WTC11 (cell line): ENCODE measurements around the gene SRGAP1. TPM values are rescaled to one million over a fixed set of nuclear protein-coding genes. Genes with fewer than 3 reads are reported as not detected.

Source experiments
- ATAC-seq: fragments of 200-7000 bp; cut with Tn5 transposase; 2 replicates; pipeline ENCODE4 v1.10.0; 2021; ENCODE audit warnings: mild to moderate bottlenecking, moderate library complexity
- CTCF ChIA-PET: fragments of 300-600 bp; sonication (Branson Sonifier 250); formaldehyde crosslinking; loops from one replicate; lab custom pipeline; 2021; ENCODE audit warnings: antibody characterized with exemption; lab: Charles Lee
- POLR2A ChIA-PET: fragments of 350-600 bp; sonication (Branson Sonifier 250); formaldehyde crosslinking; loops from one replicate; lab custom pipeline; 2021; ENCODE audit warnings: antibody characterized with exemption; lab: Charles Lee
- DNase-seq: peaks from one replicate; pipeline ENCODE4 v3.0.0; 2021; ENCODE audit warnings: low spot score
- H3K27ac Mint-ChIP-seq: 2 replicates; pipeline ENCODE4 v1.8.0; 2021; ENCODE audit warnings: mixed read lengths
- H3K27me3 Mint-ChIP-seq: 2 replicates; pipeline ENCODE4 v1.8.0; 2021; ENCODE audit warnings: low read depth, mild to moderate bottlenecking, moderate library complexity, mixed read lengths
- H3K36me3 Mint-ChIP-seq: 2 replicates; pipeline ENCODE4 v1.8.0; 2021; ENCODE audit warnings: mixed read lengths
- H3K4me1 Mint-ChIP-seq: 2 replicates; pipeline ENCODE4 v1.8.0; 2022; ENCODE audit warnings: mixed read lengths
- H3K4me3 Mint-ChIP-seq: 2 replicates; pipeline ENCODE4 v1.8.0; 2021; ENCODE audit warnings: mild to moderate bottlenecking, moderate library complexity, mixed read lengths
- H3K9me3 Mint-ChIP-seq: 2 replicates; pipeline ENCODE4 v1.8.0; 2021; ENCODE audit warnings: mixed read lengths
- ELF4 ChIP-seq: sonication (generic); formaldehyde crosslinking; IDR thresholded peaks from 2 replicates; pipeline ENCODE4 v1.8.1; 2022; ENCODE audit warnings: low read depth, mild to moderate bottlenecking, moderate library complexity, missing genetic modification reagents
- ESRRA ChIP-seq: sonication (generic); formaldehyde crosslinking; IDR thresholded peaks from 2 replicates; pipeline ENCODE4 v1.8.1; 2022; ENCODE audit warnings: mild to moderate bottlenecking, missing genetic modification reagents, borderline replicate concordance
- MXD4 ChIP-seq: fragments of 250-450 bp; sonication (Bioruptor Pico); IDR thresholded peaks from 2 replicates; pipeline ENCODE4 v1.8.0; 2021; ENCODE audit warnings: mild to moderate bottlenecking, moderate library complexity, borderline replicate concordance
- NFATC4 ChIP-seq: fragments of 250-450 bp; sonication (Bioruptor Pico); IDR thresholded peaks from 2 replicates; pipeline ENCODE4 v1.9.0; 2021; ENCODE audit warnings: mild to moderate bottlenecking
- OVOL2 ChIP-seq: fragments of 250-450 bp; sonication (Bioruptor Pico); IDR thresholded peaks from 2 replicates; pipeline ENCODE4 v1.9.0; 2021; ENCODE audit warnings: mild to moderate bottlenecking, borderline replicate concordance
- TCF7 ChIP-seq: sonication (generic); formaldehyde crosslinking; IDR thresholded peaks from 2 replicates; pipeline ENCODE4 v1.8.0; 2022; ENCODE audit warnings: mild to moderate bottlenecking, low read depth, missing genetic modification reagents, moderate library complexity
- ZNF396 ChIP-seq: fragments of 250-450 bp; sonication (Bioruptor Pico); IDR thresholded peaks from 2 replicates; pipeline ENCODE4 v1.8.0; 2021; ENCODE audit warnings: mild to moderate bottlenecking, moderate library complexity, borderline replicate concordance
- ZNF416 ChIP-seq: fragments of 250-450 bp; sonication (Bioruptor Pico); IDR thresholded peaks from 2 replicates; pipeline ENCODE4 v1.9.0; 2021; ENCODE audit warnings: mild to moderate bottlenecking, inconsistent platforms
- total RNA-seq: library from RNA; stranded (reverse); gene quantifications from 3 replicates; pipeline ENCODE4 v1.2.3, GENCODE V29; 2021
- TF ChIP-seq, protein P1 (sequence below): sonication (generic); formaldehyde crosslinking; IDR thresholded peaks from 2 replicates; pipeline ENCODE4 v1.8.0; 2023; ENCODE audit warnings: mild to moderate bottlenecking, missing genetic modification reagents
- TF ChIP-seq, protein P2 (sequence below): sonication (generic); formaldehyde crosslinking; IDR thresholded peaks from 2 replicates; pipeline ENCODE4 v1.8.1; 2022; ENCODE audit warnings: missing genetic modification reagents, borderline replicate concordance
- TF ChIP-seq, protein P3 (sequence below): sonication (generic); formaldehyde crosslinking; IDR thresholded peaks from 2 replicates; pipeline ENCODE4 v1.8.1; 2023; ENCODE audit warnings: mild to moderate bottlenecking, missing genetic modification reagents
- TF ChIP-seq, protein P4 (sequence below): sonication (generic); formaldehyde crosslinking; IDR thresholded peaks from 2 replicates; pipeline ENCODE4 v1.8.0; 2022; ENCODE audit warnings: missing genetic modification reagents
- TF ChIP-seq, protein P5 (sequence below): fragments of 250-450 bp; sonication (Bioruptor Pico); IDR thresholded peaks from 2 replicates; pipeline ENCODE4 v2.1.2; 2022; ENCODE audit warnings: mild to moderate bottlenecking, moderate library complexity

Gene SRGAP1
- total RNA-seq, 1 experiment from 2014 or later = 10.3 TPM

DNA sequence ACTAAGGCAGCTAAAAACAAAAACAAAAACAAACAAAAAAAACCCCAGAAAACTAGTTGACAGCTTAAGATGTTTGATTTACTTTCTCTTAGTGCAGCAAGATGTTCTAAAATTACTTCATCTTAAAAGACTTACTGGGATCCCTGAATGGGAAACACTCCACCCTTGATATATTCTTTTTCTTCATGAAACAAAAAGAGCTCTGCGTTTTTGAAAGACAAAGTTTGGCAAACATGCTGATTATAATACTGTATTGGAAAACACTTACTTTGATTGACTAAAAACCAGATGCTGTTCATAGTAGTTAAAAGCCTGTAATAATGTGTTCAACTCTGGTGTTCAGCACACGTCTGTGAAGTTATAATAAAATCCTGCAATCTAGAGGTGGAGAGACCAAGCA is 136.8 kb downstream of the SRGAP1 start (continued):
- TF ChIP-seq, protein P1, sequence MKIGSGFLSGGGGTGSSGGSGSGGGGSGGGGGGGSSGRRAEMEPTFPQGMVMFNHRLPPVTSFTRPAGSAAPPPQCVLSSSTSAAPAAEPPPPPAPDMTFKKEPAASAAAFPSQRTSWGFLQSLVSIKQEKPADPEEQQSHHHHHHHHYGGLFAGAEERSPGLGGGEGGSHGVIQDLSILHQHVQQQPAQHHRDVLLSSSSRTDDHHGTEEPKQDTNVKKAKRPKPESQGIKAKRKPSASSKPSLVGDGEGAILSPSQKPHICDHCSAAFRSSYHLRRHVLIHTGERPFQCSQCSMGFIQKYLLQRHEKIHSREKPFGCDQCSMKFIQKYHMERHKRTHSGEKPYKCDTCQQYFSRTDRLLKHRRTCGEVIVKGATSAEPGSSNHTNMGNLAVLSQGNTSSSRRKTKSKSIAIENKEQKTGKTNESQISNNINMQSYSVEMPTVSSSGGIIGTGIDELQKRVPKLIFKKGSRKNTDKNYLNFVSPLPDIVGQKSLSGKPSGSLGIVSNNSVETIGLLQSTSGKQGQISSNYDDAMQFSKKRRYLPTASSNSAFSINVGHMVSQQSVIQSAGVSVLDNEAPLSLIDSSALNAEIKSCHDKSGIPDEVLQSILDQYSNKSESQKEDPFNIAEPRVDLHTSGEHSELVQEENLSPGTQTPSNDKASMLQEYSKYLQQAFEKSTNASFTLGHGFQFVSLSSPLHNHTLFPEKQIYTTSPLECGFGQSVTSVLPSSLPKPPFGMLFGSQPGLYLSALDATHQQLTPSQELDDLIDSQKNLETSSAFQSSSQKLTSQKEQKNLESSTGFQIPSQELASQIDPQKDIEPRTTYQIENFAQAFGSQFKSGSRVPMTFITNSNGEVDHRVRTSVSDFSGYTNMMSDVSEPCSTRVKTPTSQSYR (CRISPR knock-in tag) = no peak
- TF ChIP-seq, all 79 proteins: peak for 0

DNA sequence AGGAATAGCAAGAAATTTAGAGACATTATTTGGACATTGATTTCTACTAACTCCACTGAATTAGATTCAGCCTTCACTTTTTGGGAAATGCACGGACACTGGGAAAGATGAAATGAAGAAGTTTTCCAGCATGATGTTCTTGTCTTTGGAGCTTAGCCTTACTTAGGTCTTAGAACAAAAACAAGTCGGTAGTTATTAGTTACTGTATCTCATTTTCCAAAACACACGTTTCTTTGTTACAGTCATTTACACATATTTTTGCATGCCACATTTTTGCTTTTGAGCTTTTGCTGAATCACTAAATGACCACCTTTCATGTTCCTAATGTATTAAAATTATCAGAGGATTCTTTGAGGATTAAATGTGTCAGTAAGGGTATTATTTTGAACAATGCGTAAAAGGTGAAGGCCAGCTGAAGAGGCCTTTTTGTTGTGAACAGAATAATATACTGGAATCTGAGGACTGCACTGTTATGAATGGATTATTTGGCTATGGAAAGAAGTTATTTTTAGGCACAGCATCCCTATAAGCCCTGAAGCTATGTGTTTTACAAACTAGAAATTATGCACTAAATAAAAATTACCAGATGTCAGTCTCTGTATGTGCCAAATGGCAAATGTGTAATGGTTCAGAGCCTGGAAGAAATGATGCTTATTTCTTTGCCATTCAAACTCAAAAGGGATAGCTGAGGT is 138.2 kb downstream of the SRGAP1 start:
- Mint-ChIP-seq H3K4me1 (peaks cover 29% of the 10 kb centered on the region), H3K27ac (peak overlapping the region; percentile 58; the same call in 1 of the 2 replicates), H3K36me3 (no peaks in the 10 kb centered on the region; the same call in 1 of the 2 replicates), H3K27me3 (no peaks in the 10 kb centered on the region), H3K9me3 (peaks cover 5% of the 10 kb centered on the region; the same call in 1 of the 2 replicates), H3K4me3 (no peak overlapping the region)
- no peak for ATAC-seq
- TF ChIP-seq OVOL2 (CRISPR knock-in tag) = no peak
- no peak for TF ChIP-seq ESRRA (CRISPR knock-in tag)
- TF ChIP-seq, protein P2, sequence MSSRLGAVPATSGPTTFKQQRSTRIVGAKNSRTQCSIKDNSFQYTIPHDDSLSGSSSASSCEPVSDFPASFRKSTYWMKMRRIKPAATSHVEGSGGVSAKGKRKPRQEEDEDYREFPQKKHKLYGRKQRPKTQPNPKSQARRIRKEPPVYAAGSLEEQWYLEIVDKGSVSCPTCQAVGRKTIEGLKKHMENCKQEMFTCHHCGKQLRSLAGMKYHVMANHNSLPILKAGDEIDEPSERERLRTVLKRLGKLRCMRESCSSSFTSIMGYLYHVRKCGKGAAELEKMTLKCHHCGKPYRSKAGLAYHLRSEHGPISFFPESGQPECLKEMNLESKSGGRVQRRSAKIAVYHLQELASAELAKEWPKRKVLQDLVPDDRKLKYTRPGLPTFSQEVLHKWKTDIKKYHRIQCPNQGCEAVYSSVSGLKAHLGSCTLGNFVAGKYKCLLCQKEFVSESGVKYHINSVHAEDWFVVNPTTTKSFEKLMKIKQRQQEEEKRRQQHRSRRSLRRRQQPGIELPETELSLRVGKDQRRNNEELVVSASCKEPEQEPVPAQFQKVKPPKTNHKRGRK (CRISPR knock-in tag) = no peak
- no peak for TF ChIP-seq MXD4 (CRISPR knock-in tag)
- TF ChIP-seq, protein P3, sequence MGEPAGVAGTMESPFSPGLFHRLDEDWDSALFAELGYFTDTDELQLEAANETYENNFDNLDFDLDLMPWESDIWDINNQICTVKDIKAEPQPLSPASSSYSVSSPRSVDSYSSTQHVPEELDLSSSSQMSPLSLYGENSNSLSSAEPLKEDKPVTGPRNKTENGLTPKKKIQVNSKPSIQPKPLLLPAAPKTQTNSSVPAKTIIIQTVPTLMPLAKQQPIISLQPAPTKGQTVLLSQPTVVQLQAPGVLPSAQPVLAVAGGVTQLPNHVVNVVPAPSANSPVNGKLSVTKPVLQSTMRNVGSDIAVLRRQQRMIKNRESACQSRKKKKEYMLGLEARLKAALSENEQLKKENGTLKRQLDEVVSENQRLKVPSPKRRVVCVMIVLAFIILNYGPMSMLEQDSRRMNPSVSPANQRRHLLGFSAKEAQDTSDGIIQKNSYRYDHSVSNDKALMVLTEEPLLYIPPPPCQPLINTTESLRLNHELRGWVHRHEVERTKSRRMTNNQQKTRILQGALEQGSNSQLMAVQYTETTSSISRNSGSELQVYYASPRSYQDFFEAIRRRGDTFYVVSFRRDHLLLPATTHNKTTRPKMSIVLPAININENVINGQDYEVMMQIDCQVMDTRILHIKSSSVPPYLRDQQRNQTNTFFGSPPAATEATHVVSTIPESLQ = no peak
- TF ChIP-seq, protein P4, sequence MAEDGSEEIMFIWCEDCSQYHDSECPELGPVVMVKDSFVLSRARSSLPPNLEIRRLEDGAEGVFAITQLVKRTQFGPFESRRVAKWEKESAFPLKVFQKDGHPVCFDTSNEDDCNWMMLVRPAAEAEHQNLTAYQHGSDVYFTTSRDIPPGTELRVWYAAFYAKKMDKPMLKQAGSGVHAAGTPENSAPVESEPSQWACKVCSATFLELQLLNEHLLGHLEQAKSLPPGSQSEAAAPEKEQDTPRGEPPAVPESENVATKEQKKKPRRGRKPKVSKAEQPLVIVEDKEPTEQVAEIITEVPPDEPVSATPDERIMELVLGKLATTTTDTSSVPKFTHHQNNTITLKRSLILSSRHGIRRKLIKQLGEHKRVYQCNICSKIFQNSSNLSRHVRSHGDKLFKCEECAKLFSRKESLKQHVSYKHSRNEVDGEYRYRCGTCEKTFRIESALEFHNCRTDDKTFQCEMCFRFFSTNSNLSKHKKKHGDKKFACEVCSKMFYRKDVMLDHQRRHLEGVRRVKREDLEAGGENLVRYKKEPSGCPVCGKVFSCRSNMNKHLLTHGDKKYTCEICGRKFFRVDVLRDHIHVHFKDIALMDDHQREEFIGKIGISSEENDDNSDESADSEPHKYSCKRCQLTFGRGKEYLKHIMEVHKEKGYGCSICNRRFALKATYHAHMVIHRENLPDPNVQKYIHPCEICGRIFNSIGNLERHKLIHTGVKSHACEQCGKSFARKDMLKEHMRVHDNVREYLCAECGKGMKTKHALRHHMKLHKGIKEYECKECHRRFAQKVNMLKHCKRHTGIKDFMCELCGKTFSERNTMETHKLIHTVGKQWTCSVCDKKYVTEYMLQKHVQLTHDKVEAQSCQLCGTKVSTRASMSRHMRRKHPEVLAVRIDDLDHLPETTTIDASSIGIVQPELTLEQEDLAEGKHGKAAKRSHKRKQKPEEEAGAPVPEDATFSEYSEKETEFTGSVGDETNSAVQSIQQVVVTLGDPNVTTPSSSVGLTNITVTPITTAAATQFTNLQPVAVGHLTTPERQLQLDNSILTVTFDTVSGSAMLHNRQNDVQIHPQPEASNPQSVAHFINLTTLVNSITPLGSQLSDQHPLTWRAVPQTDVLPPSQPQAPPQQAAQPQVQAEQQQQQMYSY = no peak
- no peak for TF ChIP-seq ZNF396 (CRISPR knock-in tag)
- no peak for TF ChIP-seq NFATC4 (CRISPR knock-in tag)
- no peak for TF ChIP-seq TCF7
- TF ChIP-seq ELF4 (CRISPR knock-in tag) = no peak
- no peak for TF ChIP-seq ZNF416
- TF ChIP-seq, protein P5, sequence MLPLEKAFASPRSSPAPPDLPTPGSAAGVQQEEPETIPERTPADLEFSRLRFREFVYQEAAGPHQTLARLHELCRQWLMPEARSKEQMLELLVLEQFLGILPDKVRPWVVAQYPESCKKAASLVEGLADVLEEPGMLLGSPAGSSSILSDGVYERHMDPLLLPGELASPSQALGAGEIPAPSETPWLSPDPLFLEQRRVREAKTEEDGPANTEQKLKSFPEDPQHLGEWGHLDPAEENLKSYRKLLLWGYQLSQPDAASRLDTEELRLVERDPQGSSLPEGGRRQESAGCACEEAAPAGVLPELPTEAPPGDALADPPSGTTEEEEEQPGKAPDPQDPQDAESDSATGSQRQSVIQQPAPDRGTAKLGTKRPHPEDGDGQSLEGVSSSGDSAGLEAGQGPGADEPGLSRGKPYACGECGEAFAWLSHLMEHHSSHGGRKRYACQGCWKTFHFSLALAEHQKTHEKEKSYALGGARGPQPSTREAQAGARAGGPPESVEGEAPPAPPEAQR (CRISPR knock-in tag) = no peak
- POLR2A ChIA-PET = no interaction called here
- DNase-seq = no peak
- CTCF ChIA-PET = no interaction called here
